OCI-LY1 (cell line): ENCODE measurements around the gene NUDCD3.

Experiments
- H2AFZ ChIP-seq: fragments of 200-600 bp; sonication (generic), shearing (Covaris generic); 2 replicates; pipeline ENCODE4 v1.6.0; 2014; ENCODE audit warnings: antibody characterized with exemption, mild to moderate bottlenecking, low read length
- H3F3A ChIP-seq: fragments of 200-600 bp; sonication (generic), shearing (Covaris generic); 2 replicates; pipeline ENCODE4 v1.6.0; 2014; ENCODE audit warnings: mild to moderate bottlenecking, antibody characterized with exemption, low read length, moderate library complexity; ENCODE audit not compliant: insufficient read depth
- H3K27ac ChIP-seq: fragments of 200-600 bp; sonication (generic); 2 replicates; pipeline ENCODE4 v1.5.1; 2014; ENCODE audit warnings: low read length, mixed run types, mild to moderate bottlenecking, low read depth; ENCODE audit not compliant: poor library complexity, severe bottlenecking
- H3K27me3 ChIP-seq: fragments of 200-600 bp; sonication (generic); 2 replicates; pipeline ENCODE4 v1.6.0; 2014; ENCODE audit warnings: antibody characterized with exemption, mild to moderate bottlenecking, low read length, moderate library complexity; ENCODE audit not compliant: insufficient read depth
- H3K36me3 ChIP-seq: fragments of 200-600 bp; sonication (generic); 2 replicates; pipeline ENCODE4 v1.6.1; 2014; ENCODE audit warnings: mild to moderate bottlenecking, antibody characterized with exemption, low read length, moderate library complexity, mixed read lengths; ENCODE audit not compliant: insufficient read depth
- H3K4me1 ChIP-seq: fragments of 200-600 bp; sonication (generic); 2 replicates; pipeline ENCODE4 v1.5.1; 2014; ENCODE audit warnings: mild to moderate bottlenecking, low read length, moderate library complexity; ENCODE audit not compliant: insufficient read depth, severe bottlenecking
- H3K4me2 ChIP-seq: fragments of 200-600 bp; sonication (generic), shearing (Covaris generic); 2 replicates; pipeline ENCODE4 v1.6.1; 2014; ENCODE audit warnings: low read length
- H3K4me3 ChIP-seq: fragments of 200-600 bp; sonication (generic); 2 replicates; pipeline ENCODE4 v1.5.1; 2014; ENCODE audit warnings: low read length, low read depth, mild to moderate bottlenecking, mixed read lengths; ENCODE audit not compliant: poor library complexity, severe bottlenecking
- H3K79me2 ChIP-seq: fragments of 200-600 bp; shearing (Covaris generic); 2 replicates; pipeline ENCODE4 v1.6.1; 2016; ENCODE audit warnings: mixed run types, low read length, mixed read lengths; ENCODE audit not compliant: insufficient read depth
- H3K9ac ChIP-seq: fragments of 200-600 bp; sonication (generic), shearing (Covaris generic); 2 replicates; pipeline ENCODE4 v1.6.1; 2014; ENCODE audit warnings: mild to moderate bottlenecking, low read length, mixed read lengths
- H3K9me2 ChIP-seq: fragments of 200-600 bp; sonication (generic), shearing (Covaris generic); 2 replicates; pipeline ENCODE4 v1.6.1; 2014; ENCODE audit warnings: low read depth, mild to moderate bottlenecking, low read length, mixed read lengths
- H3K9me3 ChIP-seq: fragments of 200-600 bp; shearing (Covaris generic); 2 replicates; pipeline ENCODE4 v1.6.1; 2014; ENCODE audit warnings: low read length, mixed read lengths
- H4K20me1 ChIP-seq: fragments of 200-600 bp; sonication (generic), shearing (Covaris generic); 2 replicates; pipeline ENCODE4 v1.6.0; 2016; ENCODE audit warnings: mild to moderate bottlenecking, low read length; ENCODE audit not compliant: insufficient read depth
- EZH2 ChIP-seq: fragments of 200-600 bp; sonication (generic), shearing (Covaris generic); IDR thresholded peaks from 2 replicates; pipeline ENCODE4 v1.8.0; 2017; ENCODE audit warnings: borderline replicate concordance, mixed run types, mild to moderate bottlenecking, antibody characterized with exemption, low read length, moderate library complexity, mixed read lengths
- TF ChIP-seq, protein P1 (sequence below): fragments of 200-600 bp; sonication (generic), shearing (Covaris generic); IDR thresholded peaks from 2 replicates; pipeline ENCODE4 v1.5.1; 2017; ENCODE audit warnings: mild to moderate bottlenecking, antibody characterized with exemption, low read length, moderate library complexity, mixed read lengths

Gene NUDCD3

GRCh38 chr7:44368455-44368854 is 122.0 kb downstream of the NUDCD3 start:
- Histone ChIP-seq H3K9me3 (no peaks in the 10 kb centered on the region), H3K4me2 (no peak overlapping the region), H3K79me2 (no peaks in the 10 kb centered on the region), H3K9me2 (no peaks in the 10 kb centered on the region), H4K20me1 (no peaks in the 10 kb centered on the region), H3K27ac (no peak overlapping the region), H2AFZ (no peak overlapping the region), H3K27me3 (no peaks in the 10 kb centered on the region; the same call in 1 of the 2 replicates), H3K4me3 (no peak overlapping the region), H3K9ac (no peak overlapping the region), H3K36me3 (no peaks in the 10 kb centered on the region), H3K4me1 (no peaks in the 10 kb centered on the region), H3F3A (no peaks in the 10 kb centered on the region)
- TF ChIP-seq, protein P1, sequence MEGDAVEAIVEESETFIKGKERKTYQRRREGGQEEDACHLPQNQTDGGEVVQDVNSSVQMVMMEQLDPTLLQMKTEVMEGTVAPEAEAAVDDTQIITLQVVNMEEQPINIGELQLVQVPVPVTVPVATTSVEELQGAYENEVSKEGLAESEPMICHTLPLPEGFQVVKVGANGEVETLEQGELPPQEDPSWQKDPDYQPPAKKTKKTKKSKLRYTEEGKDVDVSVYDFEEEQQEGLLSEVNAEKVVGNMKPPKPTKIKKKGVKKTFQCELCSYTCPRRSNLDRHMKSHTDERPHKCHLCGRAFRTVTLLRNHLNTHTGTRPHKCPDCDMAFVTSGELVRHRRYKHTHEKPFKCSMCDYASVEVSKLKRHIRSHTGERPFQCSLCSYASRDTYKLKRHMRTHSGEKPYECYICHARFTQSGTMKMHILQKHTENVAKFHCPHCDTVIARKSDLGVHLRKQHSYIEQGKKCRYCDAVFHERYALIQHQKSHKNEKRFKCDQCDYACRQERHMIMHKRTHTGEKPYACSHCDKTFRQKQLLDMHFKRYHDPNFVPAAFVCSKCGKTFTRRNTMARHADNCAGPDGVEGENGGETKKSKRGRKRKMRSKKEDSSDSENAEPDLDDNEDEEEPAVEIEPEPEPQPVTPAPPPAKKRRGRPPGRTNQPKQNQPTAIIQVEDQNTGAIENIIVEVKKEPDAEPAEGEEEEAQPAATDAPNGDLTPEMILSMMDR, result no peak
- no peak for TF ChIP-seq EZH2

DNA sequence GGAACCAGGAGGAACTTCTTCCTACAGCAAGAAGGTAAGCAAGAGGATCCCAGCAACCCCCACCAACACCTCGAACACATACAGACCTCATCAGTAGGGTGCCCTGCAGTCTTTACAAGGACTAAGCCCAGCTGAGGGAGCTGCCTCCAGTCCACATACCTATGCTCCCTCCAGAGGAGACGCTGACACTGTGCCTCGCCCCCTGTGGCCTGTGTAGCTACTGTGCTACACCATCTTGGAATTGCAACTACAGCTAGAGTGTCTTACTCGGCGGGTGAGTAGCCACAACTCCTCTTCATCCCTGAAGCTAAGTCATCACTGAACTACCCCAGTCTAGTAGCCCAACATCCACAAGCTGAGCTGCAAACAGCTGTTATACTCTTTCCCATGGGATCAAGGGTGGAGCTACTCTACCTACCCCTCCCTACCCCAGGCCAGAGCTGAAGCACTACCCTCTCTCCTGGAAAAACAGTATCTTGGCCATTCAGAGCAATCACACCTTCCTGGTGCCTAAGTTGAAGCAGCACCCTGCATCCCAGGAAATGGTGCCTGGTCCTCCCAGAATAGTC is 122.9 kb downstream of the NUDCD3 start:
- no peaks in the 10 kb centered on the region for H3F3A ChIP-seq
- no peaks in the 10 kb centered on the region for H3K36me3 ChIP-seq
- H3K9me2 ChIP-seq, result no peaks in the 10 kb centered on the region
- H3K4me1 ChIP-seq, result no peaks in the 10 kb centered on the region
- H3K4me2 ChIP-seq, result no peak overlapping the region
- H3K27me3 ChIP-seq, result no peaks in the 10 kb centered on the region; the same call in 1 of the 2 replicates
- no peaks in the 10 kb centered on the region for H3K79me2 ChIP-seq
- H3K27ac ChIP-seq, result no peak overlapping the region
- no peaks in the 10 kb centered on the region for H3K9me3 ChIP-seq
- no peak overlapping the region for H2AFZ ChIP-seq
- H3K9ac ChIP-seq, result no peak overlapping the region
- H3K4me3 ChIP-seq, result no peak overlapping the region
- no peak for TF ChIP-seq EZH2
- TF ChIP-seq, protein P1, result no peak
- H4K20me1 ChIP-seq, result no peaks in the 10 kb centered on the region

DNA sequence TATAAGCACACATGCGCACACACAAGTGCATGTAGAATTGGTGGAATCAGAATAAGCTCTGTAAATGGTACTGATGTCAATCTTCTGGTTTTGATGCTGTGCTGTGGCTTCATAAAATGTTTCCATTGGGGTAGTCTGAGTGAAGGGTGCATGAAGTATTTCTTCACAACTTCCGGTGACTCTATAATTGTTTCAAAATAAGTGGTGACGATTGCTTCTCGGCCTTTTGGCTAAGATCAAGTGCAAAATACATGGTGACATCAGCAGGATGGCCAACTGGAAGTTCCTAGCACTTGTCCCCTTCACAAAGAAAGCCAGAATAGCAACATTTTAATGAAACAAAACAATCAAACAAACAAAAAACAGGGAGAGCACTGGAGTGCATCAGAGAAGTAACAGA is 123.5 kb downstream of the NUDCD3 start:
- H3K27ac ChIP-seq, result no peak overlapping the region
- TF ChIP-seq EZH2, result no peak
- TF ChIP-seq, protein P1, result no peak

More for the DNA sequence above, 123.5 kb downstream of the NUDCD3 start:
- Histone ChIP-seq H2AFZ (no peak overlapping the region), H3K27me3 (no peaks in the 10 kb centered on the region; the same call in 1 of the 2 replicates), H3K9ac (no peak overlapping the region), H3K36me3 (no peaks in the 10 kb centered on the region), H3F3A (no peaks in the 10 kb centered on the region), H3K79me2 (no peaks in the 10 kb centered on the region), H3K9me3 (no peaks in the 10 kb centered on the region), H3K9me2 (no peaks in the 10 kb centered on the region), H3K4me2 (no peak overlapping the region), H4K20me1 (no peaks in the 10 kb centered on the region), H3K4me1 (no peaks in the 10 kb centered on the region), H3K4me3 (no peak overlapping the region)
